ENCODE data around the gene MAPRE3. TPM values are rescaled to one million over a fixed set of nuclear protein-coding genes. Genes with fewer than 3 reads are reported as not detected.

The MAPRE3 gene
- total RNA-seq, 1 experiment from 2014 or later, result 4.9 TPM

DNA sequence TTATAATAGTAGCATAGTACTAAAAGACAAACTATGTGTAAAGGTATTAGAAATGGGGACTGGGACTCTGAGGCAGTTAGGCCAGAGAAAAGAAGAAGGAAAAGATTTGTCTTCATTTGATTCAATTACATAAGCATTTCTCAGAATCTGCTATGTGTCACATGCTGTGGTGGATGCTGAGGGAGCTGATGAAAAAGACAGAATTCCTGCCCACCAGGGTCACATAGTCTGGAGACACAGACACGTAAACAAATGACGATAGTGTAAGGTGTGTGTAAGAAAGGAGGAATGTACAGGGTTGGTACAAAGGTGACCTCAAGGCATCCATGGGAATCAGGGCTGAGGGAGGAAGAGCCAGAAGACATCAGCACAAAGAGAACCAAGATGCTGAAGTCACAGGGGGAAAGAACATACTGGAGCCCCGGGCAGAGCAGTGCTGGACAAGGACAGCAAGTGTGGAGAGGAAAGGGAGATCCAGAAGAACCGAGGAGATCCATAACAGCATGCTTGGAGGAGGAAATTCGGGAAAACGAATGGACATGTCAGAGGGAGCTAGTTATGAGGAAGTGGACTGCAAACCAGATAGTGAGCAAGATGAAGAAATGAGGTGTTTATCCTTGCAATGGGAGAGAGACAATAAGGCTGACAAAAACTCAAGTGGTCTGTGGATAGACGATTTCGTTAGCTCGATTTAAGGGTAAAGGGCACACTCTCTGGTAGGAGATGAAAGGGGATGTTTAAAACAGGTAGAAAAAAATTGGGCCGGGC, 1.2 kb upstream of the MAPRE3 start:
- Histone ChIP-seq H3K4me1 (0 out of 2 replicates have a peak, but pooled peaks cover 11% of the 10 kb centered on the region), H3K4me3 (ENCODE audit: low read depth, low read length) (no peak overlapping the region), H3K36me3 (ENCODE audit: control insufficient read depth, insufficient read depth, low read length) (no peaks in the 10 kb centered on the region), H3K27me3 (replicated peaks; ENCODE audit: control insufficient read depth, insufficient read depth, low read length) (peaks cover 1% of the 10 kb centered on the region; the same call in 1 of the 2 replicates), H3K9me3 (no peaks in the 10 kb centered on the region)
- Mint-ChIP-seq H3K36me3 (ENCODE audit: insufficient read depth, unreplicated experiment) (no peaks in the 10 kb centered on the region), H3K27ac (ENCODE audit: unreplicated experiment) (peak overlapping the region; percentile 56), H3K9me3 (ENCODE audit: unreplicated experiment) (no peaks in the 10 kb centered on the region), H3K4me1 (ENCODE audit: low read depth, unreplicated experiment) (peaks cover 19% of the 10 kb centered on the region), H3K4me3 (ENCODE audit: unreplicated experiment) (peak overlapping the region; percentile 63), H3K27me3 (ENCODE audit: insufficient read depth, unreplicated experiment) (peaks cover 12% of the 10 kb centered on the region)
- CTCF ChIA-PET, result interaction anchor here (0.6 to 1.8 kb wide), 5 partner anchors 7 to 219 kb away, joined by 3 to 10 read pairs (median 3); no protein-coding TSS in a partner anchor
- TF ChIP-seq, protein P1, sequence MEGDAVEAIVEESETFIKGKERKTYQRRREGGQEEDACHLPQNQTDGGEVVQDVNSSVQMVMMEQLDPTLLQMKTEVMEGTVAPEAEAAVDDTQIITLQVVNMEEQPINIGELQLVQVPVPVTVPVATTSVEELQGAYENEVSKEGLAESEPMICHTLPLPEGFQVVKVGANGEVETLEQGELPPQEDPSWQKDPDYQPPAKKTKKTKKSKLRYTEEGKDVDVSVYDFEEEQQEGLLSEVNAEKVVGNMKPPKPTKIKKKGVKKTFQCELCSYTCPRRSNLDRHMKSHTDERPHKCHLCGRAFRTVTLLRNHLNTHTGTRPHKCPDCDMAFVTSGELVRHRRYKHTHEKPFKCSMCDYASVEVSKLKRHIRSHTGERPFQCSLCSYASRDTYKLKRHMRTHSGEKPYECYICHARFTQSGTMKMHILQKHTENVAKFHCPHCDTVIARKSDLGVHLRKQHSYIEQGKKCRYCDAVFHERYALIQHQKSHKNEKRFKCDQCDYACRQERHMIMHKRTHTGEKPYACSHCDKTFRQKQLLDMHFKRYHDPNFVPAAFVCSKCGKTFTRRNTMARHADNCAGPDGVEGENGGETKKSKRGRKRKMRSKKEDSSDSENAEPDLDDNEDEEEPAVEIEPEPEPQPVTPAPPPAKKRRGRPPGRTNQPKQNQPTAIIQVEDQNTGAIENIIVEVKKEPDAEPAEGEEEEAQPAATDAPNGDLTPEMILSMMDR (IDR thresholded peaks at IDR 0.05; ENCODE audit: insufficient read depth in 1 of 2, low read depth in 1 of 2, low read length in 1 of 2, severe bottlenecking in 1 of 2, unreplicated experiment in 1 of 2), result no peak
- no TSS peak for BruUV-seq (replicated peaks)
- intact Hi-C loops (cut with micrococcal nuclease; ENCODE audit: unreplicated experiment), result no loop called here
- POLR2A ChIA-PET, result interaction anchor here (0.5 kb wide), 1 partner anchor 1090 kb away, joined by 3 read pairs; no protein-coding TSS in a partner anchor
- no peak for DNase-seq

DNA sequence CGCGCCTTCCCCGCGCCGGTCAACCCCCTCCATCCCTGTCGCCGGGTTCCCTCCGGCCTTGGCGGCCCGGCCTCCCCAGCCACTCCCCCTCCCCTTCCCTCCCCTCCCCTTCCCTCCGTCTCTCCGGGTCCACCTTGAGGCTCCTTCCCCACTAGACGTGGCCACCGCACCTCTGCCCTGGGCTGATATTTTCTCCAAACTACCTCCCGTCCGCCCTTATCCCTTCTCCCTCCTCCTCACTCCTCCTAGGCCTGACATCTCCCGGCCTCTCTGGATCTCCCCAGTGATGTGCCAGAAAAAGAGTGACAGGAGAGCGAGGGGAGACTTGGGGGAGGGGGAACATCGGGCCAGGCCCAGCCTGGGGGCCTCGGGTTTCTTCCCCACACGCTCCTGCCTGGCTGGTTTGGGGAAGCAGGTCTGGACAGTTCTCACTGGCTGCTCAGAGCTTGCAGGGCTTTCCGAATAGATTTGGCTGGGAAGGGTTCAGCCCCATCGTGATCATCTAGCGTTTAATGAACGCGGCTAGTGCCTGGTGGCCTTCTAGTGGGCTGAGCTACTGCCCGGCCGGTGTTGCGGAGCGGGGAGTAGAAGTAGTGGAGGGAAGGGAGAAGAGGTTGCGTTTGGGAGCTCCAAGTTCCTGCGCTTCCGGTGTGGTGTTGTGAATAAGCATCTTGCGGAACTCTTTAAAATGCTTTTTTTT, 641 bp downstream of the MAPRE3 start:
- Mint-ChIP-seq H3K9me3 (ENCODE audit: unreplicated experiment) (no peaks in the 10 kb centered on the region), H3K27me3 (ENCODE audit: insufficient read depth, unreplicated experiment) (peaks cover 12% of the 10 kb centered on the region), H3K27ac (ENCODE audit: unreplicated experiment) (peak overlapping the region; percentile 68), H3K4me3 (ENCODE audit: unreplicated experiment) (peak overlapping the region; percentile 63), H3K4me1 (ENCODE audit: low read depth, unreplicated experiment) (peaks cover 13% of the 10 kb centered on the region), H3K36me3 (ENCODE audit: insufficient read depth, unreplicated experiment) (no peaks in the 10 kb centered on the region)
- Histone ChIP-seq H3K4me3 (ENCODE audit: low read depth, low read length) (peak overlapping the region; percentile 94), H3K36me3 (ENCODE audit: control insufficient read depth, insufficient read depth, low read length) (no peaks in the 10 kb centered on the region), H3K4me1 (0 out of 2 replicates have a peak, but pooled peaks cover 3% of the 10 kb centered on the region), H3K9me3 (no peaks in the 10 kb centered on the region), H3K27me3 (replicated peaks; ENCODE audit: control insufficient read depth, insufficient read depth, low read length) (peaks cover 1% of the 10 kb centered on the region; the same call in 1 of the 2 replicates)
- TF ChIP-seq, protein P1 (IDR thresholded peaks at IDR 0.05; ENCODE audit: insufficient read depth in 1 of 2, low read depth in 1 of 2, low read length in 1 of 2, severe bottlenecking in 1 of 2, unreplicated experiment in 1 of 2), result no peak
- intact Hi-C loops (cut with micrococcal nuclease; ENCODE audit: unreplicated experiment), result loop anchor here (2.0 kb wide), 1 partner anchor 40 kb away; no protein-coding TSS in a partner anchor
- ChIA-PET CTCF (interaction anchor here (0.6 to 1.0 kb wide), 3 partner anchors 36 to 299 kb away, joined by 3 read pairs; no protein-coding TSS in a partner anchor), POLR2A (interaction anchor here (0.7 kb wide), 1 partner anchor 39 kb away, joined by 5 read pairs; no protein-coding TSS in a partner anchor)
- peak in 1 of 2 experiments; percentile 21 for DNase-seq
- BruUV-seq (replicated peaks), result no TSS peak

Measured in Caco-2 (cell line).